HG02973 (cell line): Measurements from ENCODE around the gene BMP4.
"Not testable (repeated sequence)": the region's sequence is repeated elsewhere in the genome, so short reads cannot be mapped to it uniquely, and the experiment has no call there.

ENCODE experiments used
- ATAC-seq: cut with Tn5 transposase; IDR thresholded peaks from one replicate; pipeline ENCODE4 v1.9.1; 2021; ENCODE audit warnings: moderate library complexity; ENCODE audit not compliant: unreplicated experiment

Gene BMP4

DNA sequence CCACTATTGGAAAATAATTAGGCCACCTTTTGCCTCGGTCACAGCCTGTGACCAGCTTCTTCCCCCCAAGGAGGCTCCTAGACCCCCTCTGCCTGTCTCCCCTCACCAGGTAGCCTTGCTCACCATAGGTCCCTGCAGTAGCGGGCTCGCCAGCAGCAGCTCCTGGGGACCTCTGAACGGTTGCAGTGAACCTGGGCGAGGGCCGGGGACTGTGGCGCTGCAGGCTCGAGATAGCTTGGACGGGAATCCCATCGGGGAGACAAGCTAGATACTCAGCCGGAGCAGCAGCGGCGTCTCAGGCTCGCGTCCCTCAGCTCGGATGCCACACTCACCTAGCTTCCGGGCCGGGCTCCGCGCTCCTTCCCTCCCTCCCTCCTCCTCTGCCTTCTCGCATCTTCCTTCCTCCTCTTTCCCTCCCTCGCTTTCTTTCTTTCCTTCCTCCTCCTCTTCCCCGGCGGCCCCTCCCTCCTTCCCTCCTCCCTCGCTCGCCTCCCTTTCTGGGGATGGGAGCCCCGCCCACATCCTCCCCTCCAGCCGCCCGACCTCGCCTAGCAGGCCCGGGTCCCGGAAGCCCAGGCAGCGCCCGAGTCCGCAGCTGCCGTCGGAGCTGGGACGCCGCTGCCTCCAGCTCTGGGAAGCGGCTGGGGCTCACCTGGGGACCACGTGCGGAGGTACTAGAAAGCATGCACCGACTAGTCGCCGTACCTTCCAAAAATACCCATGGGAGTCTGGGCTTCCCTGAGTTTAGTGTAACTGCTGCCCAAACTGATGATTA, at the start of gene BMP4:
TSS of gene BMP4 (minus strand) at position 399 of the 775 bp plus-strand sequence. CDS start 4,603 bp downstream, outside the sequence.
- ATAC-seq = no peak

DNA sequence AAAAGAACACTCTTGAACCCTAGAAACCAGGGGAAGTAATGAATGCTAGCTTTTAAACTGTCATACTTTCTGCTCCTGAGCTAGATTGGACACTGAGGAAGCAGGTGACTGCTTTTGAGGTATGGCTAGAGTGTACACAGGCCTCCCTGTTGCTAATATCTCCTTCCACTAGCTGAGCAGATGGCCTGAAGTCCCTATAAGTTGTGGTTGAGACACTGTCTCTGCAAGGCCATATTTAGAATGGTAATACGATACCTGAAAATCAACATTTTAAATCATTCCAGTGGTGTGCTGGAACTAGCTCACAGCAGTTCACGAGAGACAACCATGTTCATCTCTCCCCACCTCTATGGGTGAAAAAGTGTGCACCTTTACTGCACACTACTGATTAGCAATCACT, 46.4 kb upstream of the BMP4 start:
- no peak for ATAC-seq

DNA sequence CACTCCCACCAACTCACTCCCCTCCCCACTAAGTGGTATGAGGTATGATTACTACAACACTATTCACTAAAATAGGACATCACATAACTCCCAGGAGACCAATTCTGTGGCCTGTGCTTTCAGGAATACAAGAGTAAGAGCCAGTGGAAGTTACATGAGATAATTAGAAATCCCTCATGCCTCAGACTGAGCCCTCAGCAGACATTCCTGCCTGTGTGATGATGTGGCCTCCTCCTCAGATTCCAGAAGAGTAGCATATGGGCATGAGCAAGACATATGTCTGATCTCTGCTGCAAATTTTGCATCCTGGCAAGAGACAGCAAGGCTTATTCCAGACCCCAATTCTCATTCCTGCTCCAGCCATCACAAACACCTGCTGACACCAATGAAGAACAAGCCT, 46.0 kb upstream of the BMP4 start:
- ATAC-seq = no peak

DNA sequence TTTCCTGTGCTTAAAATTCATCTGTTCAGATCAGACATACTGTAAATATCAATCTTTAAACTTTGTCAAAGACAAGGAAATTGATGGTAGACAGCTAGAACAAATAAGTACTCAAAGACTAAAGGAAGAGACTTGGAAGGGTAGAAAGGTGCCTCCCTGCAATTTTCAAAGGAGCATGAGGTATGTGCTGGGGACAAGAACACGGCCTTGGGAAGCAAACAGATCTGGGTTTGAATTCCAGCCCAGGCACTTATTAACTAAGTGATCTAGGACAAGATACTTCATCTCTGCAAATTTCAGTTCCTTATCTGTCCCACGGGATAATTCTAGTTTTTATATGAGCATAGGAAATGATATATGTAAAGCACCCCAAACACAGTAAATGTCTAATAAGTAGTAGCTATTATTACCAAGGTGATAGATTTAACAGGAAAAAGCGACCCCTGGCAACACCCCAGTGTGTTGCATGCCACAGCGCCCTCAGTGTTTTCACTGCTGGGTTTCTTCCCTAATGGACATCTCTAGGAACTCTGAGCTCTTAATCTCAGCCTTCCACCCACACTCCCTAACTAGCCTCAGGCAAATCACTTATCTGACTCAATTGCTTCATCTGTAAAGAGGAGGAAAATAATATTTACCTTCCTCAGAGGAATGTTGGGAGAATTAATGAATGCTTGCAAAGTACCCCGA, 44.7 kb upstream of the BMP4 start:
- ATAC-seq = no peak

DNA sequence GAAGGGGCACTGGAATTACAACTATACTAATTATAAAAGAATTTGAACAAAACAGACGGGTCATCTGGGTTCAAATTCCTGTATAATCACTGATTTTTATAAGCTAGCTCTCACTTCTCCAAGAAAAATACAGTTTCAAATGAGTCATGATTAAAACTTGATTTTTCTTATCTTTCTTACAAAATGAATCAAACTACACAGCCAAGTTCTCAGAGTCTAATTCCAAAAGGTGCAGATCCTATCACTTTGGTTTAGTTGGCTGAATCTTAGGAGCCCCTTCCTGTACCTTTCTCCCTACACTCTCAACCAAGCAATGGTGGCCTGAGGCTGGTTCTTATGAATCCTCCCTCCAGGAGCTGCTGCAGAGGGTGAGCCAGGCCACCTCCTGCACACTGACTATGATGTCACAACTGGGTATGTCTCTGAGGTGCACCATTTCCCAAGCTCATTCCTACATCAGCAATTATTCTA, 43.8 kb upstream of the BMP4 start:
- ATAC-seq = no peak

DNA sequence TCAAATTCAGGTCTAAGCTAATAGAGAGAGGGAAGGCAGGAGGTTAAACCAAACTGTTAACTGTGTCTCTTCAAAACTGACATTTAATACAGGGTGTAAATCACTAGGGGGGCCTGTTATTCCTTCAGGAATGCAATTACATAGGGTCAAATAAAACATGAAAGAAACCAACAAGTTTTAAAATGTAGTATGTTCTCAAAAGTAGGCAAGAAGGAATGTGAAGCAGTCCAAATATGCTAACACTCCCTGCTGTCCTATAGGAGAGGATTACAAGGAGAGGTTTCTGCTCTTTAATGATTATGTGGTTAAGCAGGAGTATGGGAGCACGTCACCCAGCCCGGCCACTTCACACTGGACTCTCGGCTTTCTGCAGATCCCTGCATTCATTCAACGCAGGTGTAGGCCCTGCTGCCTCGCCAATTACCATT, 42.5 kb upstream of the BMP4 start:
- ATAC-seq = no peak

DNA sequence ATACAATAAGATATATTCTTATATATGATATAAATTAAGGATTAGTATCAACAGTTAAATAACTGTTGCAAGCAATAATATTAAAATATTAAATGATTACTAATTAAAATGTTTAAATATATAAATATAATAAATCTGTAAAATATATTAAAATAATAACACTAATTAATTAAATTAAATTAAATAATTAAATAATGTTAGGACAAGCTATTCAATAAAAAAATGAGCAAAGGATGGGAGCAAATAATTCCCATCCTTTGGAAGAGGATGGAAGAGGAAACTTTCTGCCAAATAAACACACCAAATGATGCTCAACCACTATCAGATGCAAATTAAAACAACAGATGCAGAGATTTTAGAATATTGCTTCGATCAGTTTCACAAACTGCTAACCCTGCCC, 39.4 kb upstream of the BMP4 start:
- ATAC-seq = no peak

DNA sequence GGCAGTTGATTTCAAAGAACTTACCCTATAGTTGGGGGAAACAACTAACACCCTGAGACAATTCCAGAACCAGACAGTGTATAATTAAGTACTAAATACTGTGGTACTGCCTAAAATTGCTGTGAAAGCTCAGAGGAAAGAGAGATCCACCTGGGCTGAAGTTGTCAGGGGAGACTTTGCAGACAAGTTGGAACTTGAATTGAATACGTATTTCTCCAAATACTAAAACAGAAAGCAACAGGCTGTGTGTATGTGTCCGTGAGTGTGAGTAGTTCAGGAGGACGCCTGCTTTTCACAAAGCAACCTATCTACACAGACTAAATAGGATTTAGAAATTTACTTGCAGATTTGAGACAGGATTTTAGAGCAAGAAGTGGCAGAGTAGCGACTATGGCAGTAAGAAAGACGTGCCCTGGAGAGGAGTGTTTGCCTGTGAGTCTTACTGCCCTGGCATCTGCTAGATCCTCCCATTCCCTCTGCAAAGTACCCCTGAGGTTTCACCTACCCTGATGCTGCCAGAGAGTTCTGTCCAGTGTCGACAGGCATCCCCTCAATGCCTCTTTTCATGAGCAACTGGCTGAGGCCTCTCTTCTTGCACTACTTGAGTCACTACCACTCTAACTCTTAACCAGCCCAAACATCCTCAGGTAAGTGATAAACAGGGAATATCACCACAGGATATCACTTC, 37.4 kb upstream of the BMP4 start:
- ATAC-seq = no peak

DNA sequence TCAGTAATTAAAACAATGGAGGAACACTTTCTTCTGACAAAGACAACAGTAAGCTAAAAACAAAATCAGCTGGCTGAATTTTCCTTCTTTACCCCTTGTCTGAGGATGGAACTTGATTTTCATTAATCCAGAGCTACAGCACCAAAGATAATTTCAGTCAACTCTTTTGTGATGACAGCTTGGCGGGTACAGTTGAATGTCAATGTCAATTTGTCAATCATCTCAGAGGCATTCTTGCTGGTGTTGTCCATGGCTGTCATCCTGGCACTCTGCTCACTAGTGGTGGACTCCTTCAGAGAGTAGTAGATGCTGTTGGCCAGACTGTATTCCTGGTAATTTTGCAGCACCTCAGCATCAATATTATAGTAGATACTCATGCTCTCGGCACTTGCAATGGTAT, 34.4 kb upstream of the BMP4 start:
- ATAC-seq = no peak

DNA sequence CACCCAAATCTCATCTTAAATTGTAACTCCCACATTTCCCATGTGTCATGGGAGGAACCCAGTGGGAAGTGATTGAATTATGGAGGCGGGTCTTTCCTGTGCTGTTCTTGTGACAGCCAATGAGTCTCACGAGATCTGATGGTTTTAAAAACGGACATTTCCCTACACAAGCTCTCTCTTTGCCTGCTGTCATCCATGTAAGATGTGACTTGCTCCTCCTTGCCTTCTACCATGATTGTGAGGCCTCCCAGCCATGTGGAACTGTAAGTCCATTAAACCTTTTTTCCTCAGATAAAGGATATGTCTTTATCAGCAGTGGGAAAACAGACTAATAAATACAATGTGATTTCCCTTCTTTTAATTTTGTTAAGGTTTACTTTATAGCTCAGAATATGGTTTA, 30.1 kb upstream of the BMP4 start:
- not testable (repeated sequence) for ATAC-seq

DNA sequence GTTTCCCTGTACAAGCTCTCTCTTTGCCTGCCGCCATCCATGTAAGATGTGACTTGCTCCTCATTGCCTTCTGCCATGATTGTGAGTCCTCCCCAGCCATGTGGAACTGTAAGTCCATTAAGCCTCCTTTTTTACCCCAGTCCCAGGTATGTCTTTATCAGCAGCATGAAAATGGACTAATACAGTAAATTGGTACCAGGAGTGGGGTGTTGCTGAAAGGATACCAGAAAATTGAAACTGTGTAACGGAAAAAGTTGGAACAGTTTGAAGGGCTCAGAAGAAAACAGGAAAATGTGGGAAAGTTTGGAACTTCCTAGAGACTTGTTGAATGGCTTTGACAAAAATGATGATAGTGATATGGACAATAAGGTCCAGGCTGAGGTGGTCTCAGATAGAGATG, 28.3 kb upstream of the BMP4 start:
- ATAC-seq = not testable (repeated sequence)

DNA sequence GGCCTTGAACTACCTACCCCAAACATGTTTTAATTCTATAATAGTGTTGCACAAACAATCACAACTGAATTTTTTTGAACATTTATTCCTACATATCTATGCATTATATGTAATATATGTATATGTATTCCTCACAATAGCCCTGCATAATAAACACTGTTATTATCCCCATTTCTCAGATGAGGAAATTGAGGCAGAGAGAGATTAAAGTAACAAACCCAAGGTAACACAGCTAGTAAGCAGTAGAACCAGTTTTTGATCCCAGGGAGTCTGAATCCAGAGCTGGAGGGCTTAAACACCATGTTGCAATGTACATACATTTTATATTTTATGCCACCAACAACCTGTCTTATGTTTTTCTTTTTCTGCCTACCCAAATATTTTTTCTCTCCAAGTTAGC, 26.5 kb upstream of the BMP4 start:
- no peak for ATAC-seq

DNA sequence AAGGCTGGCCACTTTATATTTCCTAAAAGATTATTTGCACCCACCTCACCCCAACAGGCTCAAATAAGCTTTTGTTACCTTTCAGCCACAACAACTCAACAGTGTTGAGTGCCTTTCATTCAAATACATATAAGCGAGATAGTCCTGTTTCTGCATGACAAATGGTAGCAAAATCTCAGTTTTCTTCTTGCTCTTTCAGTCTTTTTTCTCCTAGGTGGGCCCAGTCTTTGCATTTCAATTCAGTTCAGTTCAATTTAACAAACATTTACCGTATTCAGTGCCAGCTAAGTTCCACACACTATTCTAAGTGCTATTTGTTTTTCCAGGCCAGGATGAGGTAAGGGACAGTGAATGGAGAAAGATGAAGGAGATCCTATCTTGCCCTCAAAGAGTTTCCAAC, 25.9 kb upstream of the BMP4 start:
- ATAC-seq = no peak

DNA sequence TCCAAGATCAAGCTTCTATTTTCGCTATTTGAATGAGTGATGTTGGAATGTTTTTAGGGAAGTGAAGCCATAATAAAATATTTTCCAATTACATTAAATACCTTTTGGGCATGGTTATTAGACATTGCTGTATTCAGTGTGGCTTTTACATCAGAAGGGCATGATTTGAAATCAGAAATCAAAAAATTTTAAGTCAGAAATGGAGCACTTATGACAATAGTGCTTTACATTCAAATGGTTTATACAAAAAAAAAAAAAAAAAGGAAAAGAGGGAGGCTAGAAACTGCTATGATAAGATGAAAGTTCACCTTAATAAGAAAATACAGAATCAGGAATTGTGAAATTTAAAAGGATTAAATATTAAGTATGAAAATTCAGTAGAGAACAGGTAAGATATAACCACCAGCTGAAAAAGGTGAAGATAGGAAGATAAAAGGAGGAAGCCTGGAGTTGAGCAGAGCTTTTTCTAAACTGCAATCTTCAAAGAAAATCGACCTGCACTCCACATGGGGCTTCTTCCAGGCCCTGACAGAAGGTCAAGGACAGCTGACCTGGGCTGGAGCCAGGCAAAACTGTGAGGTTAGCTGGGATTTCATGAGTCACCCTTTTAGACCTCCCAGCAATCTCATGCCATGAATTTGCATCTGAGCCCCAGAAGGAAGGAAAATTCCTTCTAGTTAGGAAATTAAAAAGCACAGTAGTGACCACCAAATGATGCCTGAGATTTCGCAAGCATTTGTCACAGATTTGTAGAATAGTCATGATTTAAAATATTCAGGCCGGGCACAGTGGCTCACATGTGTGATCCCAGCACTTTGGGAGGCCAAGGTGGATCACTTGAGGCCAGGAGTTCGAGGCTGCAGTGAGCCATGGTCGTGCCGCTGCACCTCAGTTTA, 23.4 kb upstream of the BMP4 start:
- ATAC-seq = no peak

DNA sequence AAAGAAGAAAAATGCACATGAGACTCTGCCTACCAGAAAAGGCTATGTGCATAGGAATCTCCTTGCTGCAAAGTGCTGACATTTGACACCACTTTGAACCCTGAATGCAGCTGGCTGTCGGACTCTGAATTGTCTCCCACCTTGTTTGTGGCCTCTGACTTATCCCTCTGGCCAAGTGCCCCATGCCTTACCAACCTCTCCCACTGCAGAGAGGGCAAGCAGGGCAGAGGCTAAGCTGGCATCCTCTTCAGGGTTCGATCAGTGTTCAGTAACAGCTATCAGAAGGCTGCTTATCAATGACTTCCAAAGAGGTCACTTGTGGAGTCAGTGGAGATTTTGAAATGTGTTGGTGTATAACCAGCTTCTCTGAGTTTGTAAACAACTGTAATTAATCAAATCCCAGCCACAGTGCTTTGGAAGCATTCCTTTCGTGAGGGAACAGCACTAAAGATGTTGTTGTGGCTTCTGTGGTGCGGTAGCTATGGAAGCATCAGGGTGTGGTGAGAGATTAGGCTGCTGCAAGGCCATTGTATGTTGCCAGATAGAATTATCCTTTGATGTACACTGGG, 22.6 kb upstream of the BMP4 start:
- no peak for ATAC-seq

DNA sequence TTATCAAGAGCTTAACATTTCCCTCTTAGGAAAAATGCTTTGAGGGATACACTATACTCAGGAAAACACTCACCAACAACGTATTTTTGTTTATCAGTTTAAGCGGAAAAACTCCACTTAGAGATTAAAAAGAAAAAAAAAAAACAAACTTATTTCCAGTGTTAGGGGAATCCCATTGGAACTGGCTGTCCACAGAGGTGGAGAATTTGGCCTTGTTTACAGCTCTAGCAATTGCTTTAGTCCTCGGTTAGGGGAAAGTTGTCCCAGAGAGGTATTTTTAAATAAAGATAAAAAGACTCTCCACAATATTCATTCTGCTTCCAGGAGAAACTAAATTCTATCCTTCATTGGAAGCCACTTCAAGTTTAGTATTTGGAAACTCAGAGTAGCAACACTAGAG, 21.6 kb upstream of the BMP4 start:
- no peak for ATAC-seq

DNA sequence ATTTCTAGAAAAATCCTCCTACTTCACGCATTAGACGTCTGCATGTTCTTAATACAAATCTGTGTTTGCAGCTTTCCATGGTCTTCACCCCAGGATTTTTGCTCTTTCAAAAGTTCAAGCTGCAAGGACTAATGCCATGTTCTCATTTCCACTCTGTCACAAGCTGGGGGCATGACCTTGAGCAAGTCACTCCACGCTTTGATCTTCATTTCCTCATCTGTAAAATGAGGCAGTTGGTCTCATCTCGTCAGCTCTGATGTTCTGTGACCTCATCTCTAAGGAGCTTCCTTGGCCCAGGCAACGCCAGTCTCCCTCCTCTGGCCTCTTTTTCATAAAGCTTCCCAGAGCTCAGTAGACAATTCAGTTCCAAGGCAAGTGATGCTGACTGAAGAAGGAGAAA, 18.8 kb upstream of the BMP4 start:
- ATAC-seq = no peak

DNA sequence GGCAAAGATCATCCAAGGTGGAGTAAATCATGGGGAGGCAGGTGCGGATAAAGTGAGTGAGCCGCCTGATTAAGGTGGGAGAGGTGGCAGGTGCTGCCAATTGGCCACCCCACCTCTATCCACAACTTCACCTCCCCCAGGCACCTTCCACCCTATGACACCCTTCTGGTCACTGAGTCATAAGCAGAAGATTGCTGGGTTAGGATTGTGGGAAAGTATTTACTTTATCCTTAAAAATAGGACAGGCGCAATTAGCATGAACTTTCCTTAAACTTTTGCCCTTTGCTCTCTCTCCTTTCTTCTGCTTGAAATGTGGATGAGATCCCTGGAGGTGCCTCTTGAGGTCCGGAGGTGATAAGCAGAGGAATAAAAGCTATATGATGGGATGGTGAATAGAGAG, 14.9 kb upstream of the BMP4 start:
- no peak for ATAC-seq

DNA sequence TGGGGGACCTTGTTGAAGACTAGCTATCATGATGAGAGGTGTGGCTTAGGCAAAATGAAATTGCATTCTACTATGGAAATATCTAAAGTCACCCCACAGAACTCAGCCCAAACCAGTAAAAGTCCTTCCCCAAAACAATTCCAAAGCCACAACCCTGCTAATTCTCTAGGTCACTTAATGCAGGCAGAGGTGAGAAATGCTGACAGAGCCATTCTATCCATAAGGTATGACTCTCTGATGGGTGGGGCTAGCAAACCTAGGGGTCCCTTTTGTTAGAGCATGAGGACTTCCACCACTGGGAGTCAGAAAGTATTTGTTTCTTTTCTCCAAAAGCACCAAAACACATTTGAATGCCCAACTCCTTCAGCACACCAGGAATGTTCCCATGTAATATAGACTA, 12.7 kb upstream of the BMP4 start:
- no peak for ATAC-seq

DNA sequence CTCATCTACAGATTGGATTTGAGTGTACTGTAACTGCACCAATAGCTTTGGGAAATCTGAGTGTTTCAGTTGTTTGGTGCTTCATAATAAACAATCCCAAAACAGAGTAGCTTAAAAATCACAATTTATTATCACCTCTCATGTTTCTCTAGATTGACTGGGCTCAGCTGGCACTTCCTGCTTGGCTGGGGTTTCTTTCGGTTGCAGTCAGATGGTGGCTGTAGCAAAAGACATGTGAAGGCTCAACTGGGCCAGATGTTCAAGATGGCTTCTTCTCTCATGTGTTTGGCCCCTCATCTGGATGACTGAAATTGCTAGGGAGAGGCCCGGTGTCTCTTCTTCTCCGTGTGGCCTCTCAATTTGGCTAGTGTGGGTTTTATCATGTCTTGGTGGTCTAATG, 12.1 kb upstream of the BMP4 start:
- no peak for ATAC-seq

DNA sequence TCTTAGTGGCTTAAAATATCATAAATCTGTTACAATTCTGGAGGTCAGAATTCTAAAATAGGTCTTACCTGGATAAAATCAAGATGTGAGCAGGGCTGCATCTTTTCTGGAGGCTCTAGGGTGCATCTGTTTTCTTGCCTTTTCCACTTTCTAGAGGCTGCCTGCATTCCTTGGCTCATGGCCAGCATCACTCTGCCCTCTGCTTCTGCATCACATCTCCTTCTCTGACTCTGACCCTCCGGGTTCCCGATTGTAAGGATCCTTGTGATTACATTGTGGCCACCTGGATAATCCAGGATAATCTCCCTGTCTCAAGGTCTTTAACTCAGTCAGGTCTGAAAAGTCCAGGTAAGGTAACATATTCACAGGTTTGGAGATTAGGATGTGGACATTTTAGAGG, 11.0 kb upstream of the BMP4 start:
- no peak for ATAC-seq
